Measurements from ENCODE around the gene IL26.

- peak; percentile 91 for TF ChIP-seq CTCF (conservative IDR thresholded peaks at IDR 0.05; ENCODE audit: low read depth, low read length)
- no peak for TF ChIP-seq EZH2 (IDR thresholded peaks at IDR 0.05; ENCODE audit: low read length, unreplicated experiment)
- no peak for TF ChIP-seq EZH2phosphoT487 (IDR thresholded peaks at IDR 0.05; ENCODE audit: borderline replicate concordance, low read length)
Measured at GRCh38 chr12:68223067-68223747, 2.4 kb downstream of the IL26 start.
